ENCODE measurements around the gene HYAL1.
"Not testable (repeated sequence)": the region's sequence is repeated elsewhere in the genome, so short reads cannot be mapped to it uniquely, and the experiment has no call there.

HYAL1 gene

DNA sequence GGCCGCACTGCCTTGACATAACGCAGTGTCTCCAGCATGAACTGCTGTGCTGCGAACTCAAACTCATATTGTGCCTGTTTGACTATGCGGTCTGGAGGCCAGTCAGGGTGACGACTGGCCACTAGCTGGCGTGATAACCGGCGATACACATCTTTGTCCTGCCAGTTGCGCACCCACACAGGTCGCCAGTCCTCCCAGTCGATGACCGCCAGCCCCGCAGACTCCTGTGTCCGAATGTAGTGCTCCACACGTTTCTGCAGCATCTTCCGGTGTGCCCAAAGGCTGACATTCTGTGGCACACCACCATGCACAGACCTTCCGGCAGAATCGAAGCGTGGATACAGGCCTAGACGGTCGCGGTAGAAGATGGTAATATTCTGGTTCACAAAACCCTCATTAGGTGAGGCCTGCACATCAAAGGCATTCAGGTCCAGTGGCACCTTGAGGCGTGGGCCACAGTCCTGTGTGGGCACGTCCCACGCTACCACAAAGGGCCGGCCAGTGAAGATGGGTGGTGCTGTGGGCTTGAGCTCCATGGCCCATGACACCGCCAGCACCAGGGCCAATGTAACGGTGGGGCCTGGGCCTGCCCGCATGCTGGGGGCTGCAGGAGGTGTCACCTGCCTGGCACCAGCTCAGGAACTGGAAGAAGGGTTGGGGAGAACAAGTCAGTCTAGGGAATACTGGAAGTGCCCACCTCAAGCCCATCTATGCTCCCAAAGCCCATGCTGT, 16.7 kb upstream of the HYAL1 start:
- TF ChIP-seq PAX5 (IDR thresholded peaks at IDR 0.05; ENCODE audit: insufficient read depth, low read length, severe bottlenecking) = no peak
- TF ChIP-seq POLR2AphosphoS5 (IDR thresholded peaks at IDR 0.05; ENCODE audit: low read depth, low read length) = no peak
- TF ChIP-seq SPI1 (IDR thresholded peaks at IDR 0.05; ENCODE audit: low read depth, low read length) = no peak
- TF ChIP-seq TAF1 (IDR thresholded peaks at IDR 0.05; ENCODE audit: low read depth, low read length) = no peak
- no peak for TF ChIP-seq POLR2A (IDR thresholded peaks at IDR 0.05; ENCODE audit: low read depth, low read length)
- TF ChIP-seq POU2F2 (IDR thresholded peaks at IDR 0.05; ENCODE audit: low read depth, low read length) = no peak
- DNase-seq (ENCODE audit: insufficient read length, low spot score) (no peak), FAIRE-seq (no peak)

DNA sequence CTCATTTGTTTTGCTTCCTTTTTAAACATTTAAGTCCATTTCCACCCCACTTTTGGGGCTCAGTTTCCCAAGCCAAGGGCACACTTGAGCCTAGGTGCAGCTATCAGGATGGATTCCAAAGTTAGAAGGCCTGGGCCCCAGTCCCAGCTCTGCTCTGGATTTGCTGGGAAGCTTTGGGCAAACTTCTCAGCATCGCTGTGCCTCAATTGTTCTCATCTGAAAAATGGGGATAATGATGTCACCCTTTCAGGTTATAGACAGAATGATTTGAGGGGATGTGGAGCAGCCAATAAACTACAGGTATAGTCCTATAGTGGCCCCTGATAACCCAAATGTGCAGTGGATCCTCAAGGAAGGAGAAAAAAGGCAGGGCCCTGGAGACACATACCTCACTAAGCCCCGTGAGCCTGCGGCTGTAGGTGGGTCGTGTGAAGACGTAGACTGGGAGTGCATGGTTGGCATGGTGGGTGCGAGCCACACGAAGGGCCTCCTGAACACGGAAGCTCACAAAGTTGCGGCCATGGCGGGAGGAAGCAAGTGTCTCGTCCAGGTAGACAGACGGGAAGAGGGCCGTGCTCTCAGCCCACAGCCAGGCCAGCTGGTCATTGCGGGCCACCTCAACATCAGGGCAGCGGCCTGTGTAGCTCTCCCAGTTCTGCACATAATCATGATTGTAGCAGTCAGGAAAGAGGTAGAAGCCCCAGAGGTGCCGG, 16.0 kb upstream of the HYAL1 start:
- TF ChIP-seq PAX5 (IDR thresholded peaks at IDR 0.05; ENCODE audit: insufficient read depth, low read length, severe bottlenecking) (no peak), POU2F2 (IDR thresholded peaks at IDR 0.05; ENCODE audit: low read depth, low read length) (no peak), SPI1 (IDR thresholded peaks at IDR 0.05; ENCODE audit: low read depth, low read length) (no peak), POLR2A (IDR thresholded peaks at IDR 0.05; ENCODE audit: low read depth, low read length) (no peak), POLR2AphosphoS5 (IDR thresholded peaks at IDR 0.05; ENCODE audit: low read depth, low read length) (no peak), TAF1 (IDR thresholded peaks at IDR 0.05; ENCODE audit: low read depth, low read length) (no peak)
- FAIRE-seq = no peak
- no peak for DNase-seq (ENCODE audit: insufficient read length, low spot score)

DNA sequence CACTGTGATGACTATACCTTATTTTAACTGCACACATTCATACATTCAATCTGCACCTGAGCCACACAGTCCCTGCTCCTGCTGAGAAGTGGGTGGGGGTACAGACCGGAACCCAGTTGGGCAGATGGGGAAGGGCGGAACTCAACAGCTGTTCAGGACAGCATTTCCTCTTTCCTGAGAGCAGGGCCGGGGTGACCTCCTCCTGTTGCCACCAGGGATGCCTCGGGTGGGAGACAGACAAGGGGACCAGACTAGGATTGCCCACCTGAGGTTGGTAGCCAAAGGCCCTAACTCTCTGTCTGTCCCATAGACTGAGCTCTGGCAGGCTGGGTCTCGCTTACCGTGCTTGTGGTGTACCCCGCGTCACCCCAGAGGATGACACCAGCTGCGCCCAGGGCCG, 15.2 kb upstream of the HYAL1 start:
- no peak for TF ChIP-seq SPI1 (IDR thresholded peaks at IDR 0.05; ENCODE audit: low read depth, low read length)
- DNase-seq (ENCODE audit: insufficient read length, low spot score) (no peak), FAIRE-seq (no peak)

DNA sequence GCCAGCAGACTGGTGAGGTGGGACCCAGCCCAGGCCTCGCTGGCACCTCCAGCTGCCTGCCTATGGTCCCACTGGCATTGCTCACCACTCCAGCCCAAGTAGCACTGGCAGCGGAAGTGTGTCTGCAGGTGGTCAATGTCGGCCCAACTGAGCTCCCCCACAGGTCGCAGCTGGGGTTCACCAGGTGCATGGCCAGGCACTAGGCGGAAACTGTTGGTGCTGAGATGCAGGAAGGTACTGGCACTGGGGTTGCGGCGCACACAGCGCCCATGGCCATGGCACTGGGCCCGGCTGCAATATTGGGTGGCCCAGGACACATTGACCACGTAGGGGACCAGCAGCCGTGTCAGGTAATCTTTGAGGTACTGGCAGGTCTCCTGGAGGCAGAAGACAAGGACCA, 14.8 kb upstream of the HYAL1 start:
- no peak for FAIRE-seq
- TF ChIP-seq POU2F2 (IDR thresholded peaks at IDR 0.05; ENCODE audit: low read depth, low read length) (no peak), PAX5 (IDR thresholded peaks at IDR 0.05; ENCODE audit: insufficient read depth, low read length, severe bottlenecking) (no peak), SPI1 (IDR thresholded peaks at IDR 0.05; ENCODE audit: low read depth, low read length) (no peak), POLR2AphosphoS5 (IDR thresholded peaks at IDR 0.05; ENCODE audit: low read depth, low read length) (no peak), POLR2A (IDR thresholded peaks at IDR 0.05; ENCODE audit: low read depth, low read length) (no peak), TAF1 (IDR thresholded peaks at IDR 0.05; ENCODE audit: low read depth, low read length) (no peak)
- no peak for DNase-seq (ENCODE audit: insufficient read length, low spot score)

DNA sequence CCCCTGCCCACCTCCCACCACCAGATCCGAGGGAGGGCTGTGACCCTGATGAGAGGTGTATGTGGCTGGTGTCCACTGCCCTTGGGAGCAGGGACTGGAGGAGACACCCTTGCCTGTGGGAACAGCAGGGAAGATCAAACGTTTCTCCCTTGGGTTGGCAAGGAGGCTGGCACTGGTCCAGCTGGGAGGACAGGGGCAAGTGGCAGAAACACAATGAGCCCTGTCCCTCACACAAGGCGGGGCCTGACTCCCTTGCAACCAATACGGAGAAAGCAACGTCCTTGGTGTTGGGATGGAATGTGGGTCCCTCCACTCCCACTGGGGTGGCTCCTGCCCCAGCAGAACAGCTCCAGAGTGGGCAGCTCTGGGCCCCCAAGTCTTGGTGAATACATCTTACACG, 13.9 kb upstream of the HYAL1 start:
- DNase-seq (ENCODE audit: insufficient read length, low spot score) = no peak
- TF ChIP-seq POU2F2 (IDR thresholded peaks at IDR 0.05; ENCODE audit: low read depth, low read length) (no peak), SPI1 (IDR thresholded peaks at IDR 0.05; ENCODE audit: low read depth, low read length) (no peak), POLR2A (IDR thresholded peaks at IDR 0.05; ENCODE audit: low read depth, low read length) (no peak), POLR2AphosphoS5 (IDR thresholded peaks at IDR 0.05; ENCODE audit: low read depth, low read length) (no peak), TAF1 (IDR thresholded peaks at IDR 0.05; ENCODE audit: low read depth, low read length) (no peak), PAX5 (IDR thresholded peaks at IDR 0.05; ENCODE audit: insufficient read depth, low read length, severe bottlenecking) (no peak)
- FAIRE-seq = no peak

DNA sequence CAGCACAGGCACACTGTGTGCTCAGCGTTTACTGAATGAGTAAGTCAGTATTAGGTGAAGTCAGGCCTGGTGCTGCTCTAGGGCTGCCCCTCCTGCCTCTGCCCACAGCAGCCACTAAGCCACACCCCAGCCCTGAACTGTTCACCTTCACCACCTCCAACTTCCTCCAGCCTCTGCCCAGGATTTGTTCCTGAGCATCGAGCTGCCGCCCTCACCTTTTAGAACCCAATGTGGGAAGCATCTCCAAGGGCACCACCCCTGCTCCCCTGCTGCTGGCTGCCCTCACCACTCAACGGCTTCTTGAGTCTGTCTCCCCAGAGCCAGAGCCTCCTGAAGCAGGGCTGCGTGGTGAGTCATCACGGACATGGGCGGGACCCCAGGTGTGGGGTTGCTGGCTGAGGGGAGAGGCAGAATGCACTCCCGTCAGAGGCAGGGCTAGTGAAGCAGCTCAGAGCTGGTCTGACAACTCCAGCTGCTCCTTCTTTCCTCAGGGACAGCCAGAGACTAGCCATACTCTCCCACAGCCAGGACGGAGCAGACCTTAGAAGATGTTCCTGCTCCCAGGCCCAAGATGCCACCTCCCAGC, 13.4 kb upstream of the HYAL1 start:
- TF ChIP-seq SPI1 (IDR thresholded peaks at IDR 0.05; ENCODE audit: low read depth, low read length) (no peak), TAF1 (IDR thresholded peaks at IDR 0.05; ENCODE audit: low read depth, low read length) (no peak), POLR2A (IDR thresholded peaks at IDR 0.05; ENCODE audit: low read depth, low read length) (no peak), POU2F2 (IDR thresholded peaks at IDR 0.05; ENCODE audit: low read depth, low read length) (no peak), POLR2AphosphoS5 (IDR thresholded peaks at IDR 0.05; ENCODE audit: low read depth, low read length) (no peak), PAX5 (IDR thresholded peaks at IDR 0.05; ENCODE audit: insufficient read depth, low read length, severe bottlenecking) (no peak)
- no peak for FAIRE-seq
- DNase-seq (ENCODE audit: insufficient read length, low spot score) = no peak

DNA sequence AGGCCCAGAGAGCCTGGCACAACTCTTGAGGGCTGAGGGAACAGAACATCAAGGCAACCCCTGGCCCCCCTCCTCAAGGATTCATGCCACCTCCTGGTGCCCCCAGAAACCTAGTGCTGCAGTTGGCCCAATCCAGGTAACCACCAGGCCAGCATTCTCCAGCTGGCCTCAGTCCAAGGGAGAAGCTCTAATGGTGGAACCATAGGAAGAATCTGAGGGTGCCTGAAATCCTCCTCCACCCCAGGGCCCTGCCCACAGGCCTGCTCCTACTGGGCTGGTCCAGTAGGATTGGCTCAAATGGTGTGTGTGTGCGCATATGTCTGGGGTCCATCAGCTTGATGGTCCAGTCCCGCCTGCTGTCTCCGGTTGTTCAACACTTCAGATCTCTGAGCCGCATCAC, 11.4 kb upstream of the HYAL1 start:
- no peak for DNase-seq (ENCODE audit: insufficient read length, low spot score)
- no peak for FAIRE-seq
- TF ChIP-seq SPI1 (IDR thresholded peaks at IDR 0.05; ENCODE audit: low read depth, low read length) (no peak), TAF1 (IDR thresholded peaks at IDR 0.05; ENCODE audit: low read depth, low read length) (no peak), POLR2AphosphoS5 (IDR thresholded peaks at IDR 0.05; ENCODE audit: low read depth, low read length) (no peak), POU2F2 (IDR thresholded peaks at IDR 0.05; ENCODE audit: low read depth, low read length) (no peak), POLR2A (IDR thresholded peaks at IDR 0.05; ENCODE audit: low read depth, low read length) (no peak), PAX5 (IDR thresholded peaks at IDR 0.05; ENCODE audit: insufficient read depth, low read length, severe bottlenecking) (no peak)

DNA sequence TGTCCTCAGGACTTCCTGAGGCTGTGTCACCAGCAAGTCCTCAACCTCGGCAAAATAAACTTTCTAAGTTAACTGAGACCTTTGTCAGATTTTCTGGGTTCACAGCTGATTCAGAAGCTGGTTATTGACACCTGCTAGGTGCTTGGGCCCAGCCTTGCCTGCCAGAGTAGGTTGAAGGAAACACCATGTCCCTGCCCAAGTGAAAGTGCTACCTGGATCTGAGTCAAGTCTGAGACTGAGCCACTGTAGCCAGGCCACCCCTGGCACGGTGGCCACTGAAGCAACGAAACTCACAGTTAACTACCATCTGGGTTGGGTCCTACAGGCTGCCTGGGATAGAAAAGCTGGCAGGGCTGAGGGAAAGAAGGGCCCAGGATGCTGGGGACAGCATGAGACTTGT, 11.0 kb upstream of the HYAL1 start:
- no peak for TF ChIP-seq POU2F2 (IDR thresholded peaks at IDR 0.05; ENCODE audit: low read depth, low read length)
- no peak for TF ChIP-seq SPI1 (IDR thresholded peaks at IDR 0.05; ENCODE audit: low read depth, low read length)
- TF ChIP-seq POLR2AphosphoS5 (IDR thresholded peaks at IDR 0.05; ENCODE audit: low read depth, low read length) = no peak
- no peak for TF ChIP-seq PAX5 (IDR thresholded peaks at IDR 0.05; ENCODE audit: insufficient read depth, low read length, severe bottlenecking)
- TF ChIP-seq POLR2A (IDR thresholded peaks at IDR 0.05; ENCODE audit: low read depth, low read length) = no peak
- no peak for TF ChIP-seq TAF1 (IDR thresholded peaks at IDR 0.05; ENCODE audit: low read depth, low read length)
- DNase-seq (ENCODE audit: insufficient read length, low spot score) (no peak), FAIRE-seq (no peak)

DNA sequence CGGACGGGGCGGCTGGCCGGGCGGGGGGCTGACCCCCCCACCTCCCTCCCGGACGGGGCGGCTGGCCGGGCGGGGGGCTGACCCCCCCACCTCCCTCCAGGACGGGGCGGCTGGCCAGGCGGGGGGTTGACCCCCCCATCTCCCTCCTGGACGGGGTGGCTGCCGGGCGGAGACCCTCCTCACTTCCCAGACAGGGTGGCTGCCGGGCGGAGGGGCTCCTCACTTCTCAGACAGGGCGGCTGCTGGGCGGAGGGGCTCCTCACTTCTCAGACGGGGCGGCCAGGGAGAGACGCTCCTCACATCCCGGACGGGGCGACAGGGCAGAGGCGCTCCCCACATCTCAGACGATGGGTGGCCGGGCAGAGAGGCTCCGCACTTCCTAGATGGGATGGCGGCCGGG, 8.7 kb upstream of the HYAL1 start:
- not testable (repeated sequence) for FAIRE-seq; DNase-seq (ENCODE audit: insufficient read length, low spot score)

DNA sequence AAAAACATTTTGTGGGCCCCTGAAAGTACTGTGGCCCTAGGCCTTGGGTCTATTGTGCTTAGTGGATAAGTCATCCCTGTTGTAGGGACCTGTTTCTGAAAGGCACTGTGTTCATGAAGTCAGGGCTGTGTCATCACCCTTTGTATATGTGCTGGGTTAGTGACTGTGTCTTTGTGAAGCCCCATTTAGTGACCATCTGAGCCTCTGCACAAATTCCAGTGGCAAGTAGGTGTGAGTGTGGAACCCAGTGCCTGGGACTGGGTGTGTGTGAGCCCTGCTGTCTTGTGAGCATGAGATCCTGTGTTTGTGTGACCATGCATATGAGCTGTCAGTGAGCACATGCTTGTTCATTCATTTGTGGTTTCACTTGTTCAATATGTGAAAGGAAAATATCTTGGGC, 1.2 kb upstream of the HYAL1 start:
- FAIRE-seq = peak; percentile 28
- no peak for DNase-seq (ENCODE audit: insufficient read length, low spot score)
- TF ChIP-seq PAX5 (IDR thresholded peaks at IDR 0.05; ENCODE audit: insufficient read depth, low read length, severe bottlenecking) (no peak), TAF1 (IDR thresholded peaks at IDR 0.05; ENCODE audit: low read depth, low read length) (no peak), SPI1 (IDR thresholded peaks at IDR 0.05; ENCODE audit: low read depth, low read length) (no peak), POLR2AphosphoS5 (IDR thresholded peaks at IDR 0.05; ENCODE audit: low read depth, low read length) (no peak), POU2F2 (IDR thresholded peaks at IDR 0.05; ENCODE audit: low read depth, low read length) (no peak), POLR2A (IDR thresholded peaks at IDR 0.05; ENCODE audit: low read depth, low read length) (no peak)
